Measurements from ENCODE around the gene KBTBD6.
"Not testable (repeated sequence)": the region's sequence is repeated elsewhere in the genome, so short reads cannot be mapped to it uniquely, and the experiment has no call there.

DNA sequence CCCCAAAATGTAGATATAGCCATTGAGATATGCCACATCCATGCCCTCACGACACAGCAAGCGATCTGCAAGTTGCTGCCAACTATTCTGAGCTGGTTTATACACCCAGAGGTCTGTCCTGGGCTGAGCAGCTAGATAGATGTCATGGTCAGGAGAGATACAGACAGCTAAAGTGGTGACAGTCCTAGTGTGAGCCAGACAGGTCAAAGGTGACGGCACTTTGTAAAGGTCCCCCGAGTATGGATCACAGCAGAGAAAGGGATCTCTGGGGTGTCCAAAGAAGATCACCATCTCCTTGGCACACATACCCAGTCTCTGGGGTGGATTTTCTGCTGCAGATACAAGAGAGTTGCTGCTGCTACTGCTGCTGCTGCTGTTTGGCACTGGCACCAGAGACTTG lies 1.4 kb downstream of the KBTBD6 start:
- TF ChIP-seq YY1 (IDR thresholded peaks at IDR 0.05; ENCODE audit: insufficient read depth, insufficient read length); SUZ12 (IDR thresholded peaks at IDR 0.05; ENCODE audit: extremely low read depth, insufficient read depth, insufficient read length): not testable (repeated sequence)

All from NT2/D1 (cell line).